PC-9 (cell line): ENCODE data around the gene STK24. TPM values are rescaled to one million over a fixed set of nuclear protein-coding genes. Genes with fewer than 3 reads are reported as not detected.

Experiments
- BruUV-seq: library from RNA; stranded (reverse); fragments of 400-500 nt; replicated peaks from 2 replicates; lab custom pipeline; 2021; lab: Mats Ljungman, UMichigan
- CTCF ChIA-PET: fragments of 300-600 bp; sonication (Branson Sonifier 250); formaldehyde crosslinking; loops from one replicate; lab custom pipeline; 2022; ENCODE audit warnings: antibody characterized with exemption; lab: Charles Lee
- POLR2A ChIA-PET: fragments of 300-600 bp; sonication (Branson Sonifier 250); formaldehyde crosslinking; loops from one replicate; lab custom pipeline; 2022; ENCODE audit warnings: antibody characterized with exemption; ENCODE audit not compliant: unreplicated experiment; lab: Charles Lee
- DNase-seq, 2 experiments: peaks; one replicate each; pipeline versions ENCODE4 v3.0.0 to v3.0.0-alpha.2; 2015 to 2022; ENCODE audit warnings: mixed read lengths in 1 of 2
- H2AFZ ChIP-seq: fragments of 200-600 bp; sonication (generic); 2 replicates; pipeline ENCODE4 v1.8.1; 2017; ENCODE audit warnings: antibody characterized with exemption
- H3F3A ChIP-seq: fragments of 200-600 bp; sonication (generic); 2 replicates; pipeline ENCODE4 v1.8.1; 2017; ENCODE audit warnings: antibody characterized with exemption, mild to moderate bottlenecking, low read depth; ENCODE audit not compliant: insufficient read depth
- H3K27ac ChIP-seq: fragments of 200-600 bp; sonication (generic); 2 replicates; pipeline ENCODE4 v1.6.1; 2016; ENCODE audit warnings: mixed run types
- H3K27me3 ChIP-seq: fragments of 200-600 bp; sonication (generic); 2 replicates; pipeline ENCODE4 v1.6.1; 2016; ENCODE audit warnings: low read depth, mixed run types; ENCODE audit not compliant: insufficient read depth
- H3K36me3 ChIP-seq: fragments of 200-600 bp; sonication (generic); 2 replicates; pipeline ENCODE4 v1.6.1; 2016; ENCODE audit warnings: low read depth, mixed run types
- H3K4me1 ChIP-seq: fragments of 200-600 bp; sonication (generic); replicated peaks from 2 replicates; pipeline ENCODE4 v1.6.1; 2016; ENCODE audit warnings: mixed run types; ENCODE audit not compliant: insufficient read depth
- H3K4me2 ChIP-seq: fragments of 200-600 bp; sonication (generic); 2 replicates; pipeline ENCODE4 v1.6.1; 2017; ENCODE audit warnings: mixed run types
- H3K4me3 ChIP-seq: fragments of 200-600 bp; sonication (generic); 2 replicates; pipeline ENCODE4 v1.6.1; 2016; ENCODE audit warnings: mixed run types
- H3K79me2 ChIP-seq: fragments of 200-600 bp; sonication (generic); 2 replicates; pipeline ENCODE4 v1.6.1; 2017; ENCODE audit warnings: low read depth, mixed run types
- H3K9me2 ChIP-seq: fragments of 200-600 bp; sonication (generic); 2 replicates; pipeline ENCODE4 v1.8.1; 2017; ENCODE audit warnings: mild to moderate bottlenecking; ENCODE audit not compliant: insufficient read depth
- H3K9me3 ChIP-seq: fragments of 200-600 bp; sonication (generic); 2 replicates; pipeline ENCODE4 v1.8.1; 2016; ENCODE audit warnings: low read depth; ENCODE audit not compliant: insufficient read depth
- H4K20me1 ChIP-seq: fragments of 200-600 bp; sonication (generic); 2 replicates; pipeline ENCODE4 v1.8.1; 2017; ENCODE audit not compliant: insufficient read depth
- EZH2 ChIP-seq: fragments of 200-600 bp; sonication (generic); IDR thresholded peaks from 2 replicates; pipeline ENCODE4 v1.8.0; 2017; ENCODE audit warnings: antibody characterized with exemption, low read depth
- intact Hi-C: fragments of 100-400 bp; cut with micrococcal nuclease; formaldehyde crosslinking; loops from one replicate; pipeline ENCODE4 v1.10.0; 2022; ENCODE audit not compliant: unreplicated experiment
- total RNA-seq: library from RNA; stranded (reverse); gene quantifications from 2 replicates; pipeline ENCODE4 v1.2.3, GENCODE V29; 2021
- TF ChIP-seq, protein P1 (sequence below): fragments of 200-600 bp; sonication (generic); conservative IDR thresholded peaks from 2 replicates; pipeline ENCODE4 v1.6.1; 2017; ENCODE audit warnings: mixed run types, antibody characterized with exemption, mild to moderate bottlenecking, moderate library complexity

Gene STK24
- total RNA-seq, 1 experiment from 2014 or later = 134 TPM

DNA sequence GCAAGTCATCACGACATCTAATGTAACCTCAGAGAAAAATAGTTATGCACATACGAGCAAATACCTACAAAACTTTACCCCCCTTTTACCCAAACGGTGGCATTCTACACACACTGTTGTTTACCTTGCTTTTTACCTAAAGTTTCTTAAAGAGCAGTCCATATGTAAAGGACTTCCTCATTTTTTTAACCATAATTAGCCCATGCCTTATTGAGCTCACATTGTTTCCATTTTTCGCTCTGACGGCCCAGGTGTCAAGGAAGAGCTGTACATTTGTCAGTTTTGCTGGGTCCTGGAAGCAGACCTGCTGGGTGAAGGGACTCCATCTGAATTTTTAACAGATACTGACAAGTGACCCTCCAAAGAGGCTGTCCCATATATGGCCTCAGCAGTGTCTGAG, 89.4 kb downstream of the STK24 start:
- no peaks in the 10 kb centered on the region for H3K9me2 ChIP-seq
- no peak overlapping the region for H3K4me3 ChIP-seq
- intact Hi-C loops = no loop called here
- H3K27me3 ChIP-seq = no peaks in the 10 kb centered on the region
- no peak overlapping the region for H3K4me2 ChIP-seq
- no peaks in the 10 kb centered on the region for H4K20me1 ChIP-seq
- peaks cover 88% of the 10 kb centered on the region for H3K79me2 ChIP-seq
- H3F3A ChIP-seq = peaks cover 52% of the 10 kb centered on the region
- ChIA-PET POLR2A (no interaction called here), CTCF (no interaction called here)
- TF ChIP-seq, protein P1, sequence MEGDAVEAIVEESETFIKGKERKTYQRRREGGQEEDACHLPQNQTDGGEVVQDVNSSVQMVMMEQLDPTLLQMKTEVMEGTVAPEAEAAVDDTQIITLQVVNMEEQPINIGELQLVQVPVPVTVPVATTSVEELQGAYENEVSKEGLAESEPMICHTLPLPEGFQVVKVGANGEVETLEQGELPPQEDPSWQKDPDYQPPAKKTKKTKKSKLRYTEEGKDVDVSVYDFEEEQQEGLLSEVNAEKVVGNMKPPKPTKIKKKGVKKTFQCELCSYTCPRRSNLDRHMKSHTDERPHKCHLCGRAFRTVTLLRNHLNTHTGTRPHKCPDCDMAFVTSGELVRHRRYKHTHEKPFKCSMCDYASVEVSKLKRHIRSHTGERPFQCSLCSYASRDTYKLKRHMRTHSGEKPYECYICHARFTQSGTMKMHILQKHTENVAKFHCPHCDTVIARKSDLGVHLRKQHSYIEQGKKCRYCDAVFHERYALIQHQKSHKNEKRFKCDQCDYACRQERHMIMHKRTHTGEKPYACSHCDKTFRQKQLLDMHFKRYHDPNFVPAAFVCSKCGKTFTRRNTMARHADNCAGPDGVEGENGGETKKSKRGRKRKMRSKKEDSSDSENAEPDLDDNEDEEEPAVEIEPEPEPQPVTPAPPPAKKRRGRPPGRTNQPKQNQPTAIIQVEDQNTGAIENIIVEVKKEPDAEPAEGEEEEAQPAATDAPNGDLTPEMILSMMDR = no peak
- no peak for TF ChIP-seq EZH2
- peaks cover 49% of the 10 kb centered on the region for H3K4me1 ChIP-seq
- H2AFZ ChIP-seq = no peak overlapping the region
- no peak for DNase-seq
- no peaks in the 10 kb centered on the region; the same call in 1 of the 2 replicates for H3K36me3 ChIP-seq
- peak overlapping the region; percentile 99; the same call in 1 of the 2 replicates for H3K27ac ChIP-seq
- BruUV-seq = no TSS peak
- no peaks in the 10 kb centered on the region for H3K9me3 ChIP-seq

DNA sequence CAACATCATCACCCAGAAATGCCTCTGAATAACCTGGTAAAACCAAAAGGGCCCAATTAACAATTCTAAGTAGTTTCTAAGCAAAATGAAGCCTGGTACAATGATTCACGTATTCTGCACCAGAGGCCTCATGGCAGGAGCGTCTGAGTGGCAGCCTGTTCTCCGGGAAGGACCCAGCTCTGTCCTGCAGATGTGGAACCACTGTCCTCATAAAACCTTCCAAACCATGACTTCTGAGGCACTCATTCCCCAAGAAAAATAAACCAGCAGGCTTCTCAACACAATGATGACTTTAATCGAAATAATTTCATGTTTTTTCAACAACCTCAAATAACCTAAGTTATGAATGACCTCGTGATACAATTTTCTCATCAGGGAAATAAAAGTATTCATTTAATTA, 89.9 kb downstream of the STK24 start:
- Histone ChIP-seq H3K4me1 (peaks cover 54% of the 10 kb centered on the region), H3K27me3 (no peaks in the 10 kb centered on the region), H4K20me1 (no peaks in the 10 kb centered on the region), H3K27ac (peak overlapping the region; percentile 99), H3F3A (peaks cover 49% of the 10 kb centered on the region), H2AFZ (no peak overlapping the region), H3K4me2 (no peak overlapping the region), H3K9me2 (no peaks in the 10 kb centered on the region), H3K36me3 (no peaks in the 10 kb centered on the region; the same call in 1 of the 2 replicates), H3K4me3 (no peak overlapping the region), H3K9me3 (no peaks in the 10 kb centered on the region), H3K79me2 (peaks cover 88% of the 10 kb centered on the region)
- CTCF ChIA-PET = interaction anchor here (0.6 kb wide), 1 partner anchor 1230 kb away, joined by 4 read pairs; no protein-coding TSS in a partner anchor
- TF ChIP-seq, protein P1 = no peak
- TF ChIP-seq EZH2 = no peak
- no peak for DNase-seq
- POLR2A ChIA-PET = no interaction called here
- intact Hi-C loops = no loop called here
- BruUV-seq = no TSS peak

GRCh38 chr13:98486412-98486811, 90.5 kb downstream of the STK24 start:
- Histone ChIP-seq H3F3A (peaks cover 49% of the 10 kb centered on the region), H4K20me1 (no peaks in the 10 kb centered on the region), H3K4me3 (no peak overlapping the region), H2AFZ (no peak overlapping the region), H3K27ac (peak overlapping the region; percentile 99), H3K4me2 (peak overlapping the region; percentile 97; the same call in 1 of the 2 replicates), H3K9me3 (no peaks in the 10 kb centered on the region), H3K79me2 (peaks cover 89% of the 10 kb centered on the region), H3K4me1 (peaks cover 60% of the 10 kb centered on the region), H3K36me3 (peaks cover 1% of the 10 kb centered on the region; the same call in 1 of the 2 replicates), H3K9me2 (no peaks in the 10 kb centered on the region), H3K27me3 (no peaks in the 10 kb centered on the region)
- intact Hi-C loops = no loop called here
- CTCF ChIA-PET = interaction anchor here (0.6 kb wide), 1 partner anchor 1229 kb away, joined by 4 read pairs; no protein-coding TSS in a partner anchor
- TF ChIP-seq EZH2 = no peak
- TF ChIP-seq, protein P1 = no peak
- POLR2A ChIA-PET = no interaction called here
- BruUV-seq = no TSS peak
- DNase-seq = no peak
